Measurements from ENCODE around the gene CPM.

DNA sequence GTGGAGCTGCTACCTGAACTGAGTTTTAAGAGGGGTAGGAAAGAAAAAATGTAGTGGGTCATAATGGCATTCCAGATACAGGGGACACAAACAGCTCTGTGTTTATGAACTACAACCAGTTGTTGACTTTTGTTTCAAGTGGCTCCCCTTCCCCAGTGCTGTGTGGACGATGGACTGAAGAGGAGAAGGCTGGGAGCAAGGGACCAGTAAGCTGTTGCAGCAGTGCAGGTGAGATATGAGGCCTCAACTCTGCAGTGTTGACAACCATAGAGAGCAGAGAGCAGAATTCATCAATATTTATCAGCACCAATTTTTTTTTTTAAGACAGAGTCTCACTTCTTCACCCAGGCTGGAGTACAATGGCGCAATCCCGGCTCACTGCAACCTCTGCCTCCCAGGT lies 78.4 kb downstream of the CPM start:
- TF ChIP-seq, protein P1, sequence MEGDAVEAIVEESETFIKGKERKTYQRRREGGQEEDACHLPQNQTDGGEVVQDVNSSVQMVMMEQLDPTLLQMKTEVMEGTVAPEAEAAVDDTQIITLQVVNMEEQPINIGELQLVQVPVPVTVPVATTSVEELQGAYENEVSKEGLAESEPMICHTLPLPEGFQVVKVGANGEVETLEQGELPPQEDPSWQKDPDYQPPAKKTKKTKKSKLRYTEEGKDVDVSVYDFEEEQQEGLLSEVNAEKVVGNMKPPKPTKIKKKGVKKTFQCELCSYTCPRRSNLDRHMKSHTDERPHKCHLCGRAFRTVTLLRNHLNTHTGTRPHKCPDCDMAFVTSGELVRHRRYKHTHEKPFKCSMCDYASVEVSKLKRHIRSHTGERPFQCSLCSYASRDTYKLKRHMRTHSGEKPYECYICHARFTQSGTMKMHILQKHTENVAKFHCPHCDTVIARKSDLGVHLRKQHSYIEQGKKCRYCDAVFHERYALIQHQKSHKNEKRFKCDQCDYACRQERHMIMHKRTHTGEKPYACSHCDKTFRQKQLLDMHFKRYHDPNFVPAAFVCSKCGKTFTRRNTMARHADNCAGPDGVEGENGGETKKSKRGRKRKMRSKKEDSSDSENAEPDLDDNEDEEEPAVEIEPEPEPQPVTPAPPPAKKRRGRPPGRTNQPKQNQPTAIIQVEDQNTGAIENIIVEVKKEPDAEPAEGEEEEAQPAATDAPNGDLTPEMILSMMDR (conservative IDR thresholded peaks at IDR 0.05): no peak
- TF ChIP-seq ZFX (IDR thresholded peaks at IDR 0.05): no peak
